ENCODE measurements around the gene FAM167B. TPM values are rescaled to one million over a fixed set of nuclear protein-coding genes. Genes with fewer than 3 reads are reported as not detected.

Gene FAM167B
- polyA plus RNA-seq, 2 of the 4 experiments (the other 2 are of a cell fraction) = 0.53 to 2.0 TPM

GRCh38 chr1:32266921-32267591, 20.0 kb downstream of the FAM167B start:
- WGBS (ENCODE audit: missing lambda C conversion rate) = 41% methylated on average over 7 of the region's 7 CpGs
- no peak for ATAC-seq
- Histone ChIP-seq H3K9me3 (no peaks in the 10 kb centered on the region), H3K4me2 (peak overlapping the region; percentile 28; the same call in 1 of the 3 replicates), H3K27ac (no peak overlapping the region), H3K4me3 (no peak overlapping the region), H3K4me1 (peaks cover 7% of the 10 kb centered on the region; the same call in 2 of the 3 replicates)
- FAIRE-seq = no peak
- no peak for DNase-seq (ENCODE audit: low read depth in 1 of 2, low spot score in 1 of 2)
- ChIA-PET CTCF (no interaction called here), POLR2A (no interaction called here)
- TF ChIP-seq EHMT2 (IDR thresholded peaks at IDR 0.05; ENCODE audit: low read depth) = no peak
- TF ChIP-seq KDM5A (IDR thresholded peaks at IDR 0.05) = no peak
- no peak for TF ChIP-seq RAD21 (conservative IDR thresholded peaks at IDR 0.05 in 1 of 2, IDR thresholded peaks at IDR 0.05 in 1 of 2)

- DNase-seq (ENCODE audit: low read depth in 1 of 2, low spot score in 1 of 2) (no peak), FAIRE-seq (no peak), ATAC-seq (no peak)
- ChIA-PET POLR2A (no interaction called here), CTCF (no interaction called here)
- TF ChIP-seq SREBF2 (IDR thresholded peaks at IDR 0.05) (no peak), JUNB (IDR thresholded peaks at IDR 0.05) (no peak)
- TF ChIP-seq, protein P1, sequence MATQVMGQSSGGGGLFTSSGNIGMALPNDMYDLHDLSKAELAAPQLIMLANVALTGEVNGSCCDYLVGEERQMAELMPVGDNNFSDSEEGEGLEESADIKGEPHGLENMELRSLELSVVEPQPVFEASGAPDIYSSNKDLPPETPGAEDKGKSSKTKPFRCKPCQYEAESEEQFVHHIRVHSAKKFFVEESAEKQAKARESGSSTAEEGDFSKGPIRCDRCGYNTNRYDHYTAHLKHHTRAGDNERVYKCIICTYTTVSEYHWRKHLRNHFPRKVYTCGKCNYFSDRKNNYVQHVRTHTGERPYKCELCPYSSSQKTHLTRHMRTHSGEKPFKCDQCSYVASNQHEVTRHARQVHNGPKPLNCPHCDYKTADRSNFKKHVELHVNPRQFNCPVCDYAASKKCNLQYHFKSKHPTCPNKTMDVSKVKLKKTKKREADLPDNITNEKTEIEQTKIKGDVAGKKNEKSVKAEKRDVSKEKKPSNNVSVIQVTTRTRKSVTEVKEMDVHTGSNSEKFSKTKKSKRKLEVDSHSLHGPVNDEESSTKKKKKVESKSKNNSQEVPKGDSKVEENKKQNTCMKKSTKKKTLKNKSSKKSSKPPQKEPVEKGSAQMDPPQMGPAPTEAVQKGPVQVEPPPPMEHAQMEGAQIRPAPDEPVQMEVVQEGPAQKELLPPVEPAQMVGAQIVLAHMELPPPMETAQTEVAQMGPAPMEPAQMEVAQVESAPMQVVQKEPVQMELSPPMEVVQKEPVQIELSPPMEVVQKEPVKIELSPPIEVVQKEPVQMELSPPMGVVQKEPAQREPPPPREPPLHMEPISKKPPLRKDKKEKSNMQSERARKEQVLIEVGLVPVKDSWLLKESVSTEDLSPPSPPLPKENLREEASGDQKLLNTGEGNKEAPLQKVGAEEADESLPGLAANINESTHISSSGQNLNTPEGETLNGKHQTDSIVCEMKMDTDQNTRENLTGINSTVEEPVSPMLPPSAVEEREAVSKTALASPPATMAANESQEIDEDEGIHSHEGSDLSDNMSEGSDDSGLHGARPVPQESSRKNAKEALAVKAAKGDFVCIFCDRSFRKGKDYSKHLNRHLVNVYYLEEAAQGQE (IDR thresholded peaks at IDR 0.05) = no peak
- Histone ChIP-seq H3K4me3 (no peak overlapping the region), H3K9me3 (no peaks in the 10 kb centered on the region), H3K4me2 (no peak overlapping the region), H3K27ac (no peak overlapping the region), H3K4me1 (peaks cover 12% of the 10 kb centered on the region; the same call in 2 of the 3 replicates)
Observed at GRCh38 chr1:32269744-32270143, 22.7 kb downstream of the FAM167B start.

GRCh38 chr1:32272557-32273390, 25.8 kb downstream of the FAM167B start:
- DNase-seq (ENCODE audit: low read depth in 1 of 2, low spot score in 1 of 2) (no peak), FAIRE-seq (no peak)

More at GRCh38 chr1:32272557-32273390, 25.8 kb downstream of the FAM167B start:
- H3K9me3 ChIP-seq = no peaks in the 10 kb centered on the region
- ChIA-PET CTCF (interaction anchor here (0.9 kb wide), 1 partner anchor 11 kb away, joined by 3 read pairs; no protein-coding TSS in a partner anchor), POLR2A (no interaction called here)
- TF ChIP-seq TFCP2L1 (CRISPR knock-in tag; IDR thresholded peaks at IDR 0.05) (no peak), JUNB (IDR thresholded peaks at IDR 0.05) (no peak), PBX3 (IDR thresholded peaks at IDR 0.05) (no peak), MAFK (IDR thresholded peaks at IDR 0.05; ENCODE audit: partially characterized antibody) (no peak), RNF2 (IDR thresholded peaks at IDR 0.05; ENCODE audit: borderline replicate concordance, low read depth) (no peak), NFE2L2 (conservative IDR thresholded peaks at IDR 0.05; ENCODE audit: low read length) (no peak), KDM5A (IDR thresholded peaks at IDR 0.05) (no peak), BHLHE40 (IDR thresholded peaks at IDR 0.05; ENCODE audit: low read depth, low read length) (no peak), HDAC2 (IDR thresholded peaks at IDR 0.05) (no peak), ZFP36 (IDR thresholded peaks at IDR 0.05; ENCODE audit: borderline replicate concordance, partially characterized antibody) (no peak), JUN (IDR thresholded peaks at IDR 0.05) (no peak), CBX2 (IDR thresholded peaks at IDR 0.05; ENCODE audit: borderline replicate concordance, low read depth) (no peak), EHMT2 (IDR thresholded peaks at IDR 0.05; ENCODE audit: low read depth) (no peak), HOXB5 (CRISPR knock-in tag; IDR thresholded peaks at IDR 0.05) (no peak)
- TF ChIP-seq, protein P2, sequence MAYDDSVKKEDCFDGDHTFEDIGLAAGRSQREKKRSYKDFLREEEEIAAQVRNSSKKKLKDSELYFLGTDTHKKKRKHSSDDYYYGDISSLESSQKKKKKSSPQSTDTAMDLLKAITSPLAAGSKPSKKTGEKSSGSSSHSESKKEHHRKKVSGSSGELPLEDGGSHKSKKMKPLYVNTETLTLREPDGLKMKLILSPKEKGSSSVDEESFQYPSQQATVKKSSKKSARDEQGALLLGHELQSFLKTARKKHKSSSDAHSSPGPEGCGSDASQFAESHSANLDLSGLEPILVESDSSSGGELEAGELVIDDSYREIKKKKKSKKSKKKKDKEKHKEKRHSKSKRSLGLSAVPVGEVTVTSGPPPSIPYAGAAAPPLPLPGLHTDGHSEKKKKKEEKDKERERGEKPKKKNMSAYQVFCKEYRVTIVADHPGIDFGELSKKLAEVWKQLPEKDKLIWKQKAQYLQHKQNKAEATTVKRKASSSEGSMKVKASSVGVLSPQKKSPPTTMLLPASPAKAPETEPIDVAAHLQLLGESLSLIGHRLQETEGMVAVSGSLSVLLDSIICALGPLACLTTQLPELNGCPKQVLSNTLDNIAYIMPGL (CRISPR knock-in tag; IDR thresholded peaks at IDR 0.05; ENCODE audit: borderline replicate concordance) = no peak
- TF ChIP-seq, protein P3, sequence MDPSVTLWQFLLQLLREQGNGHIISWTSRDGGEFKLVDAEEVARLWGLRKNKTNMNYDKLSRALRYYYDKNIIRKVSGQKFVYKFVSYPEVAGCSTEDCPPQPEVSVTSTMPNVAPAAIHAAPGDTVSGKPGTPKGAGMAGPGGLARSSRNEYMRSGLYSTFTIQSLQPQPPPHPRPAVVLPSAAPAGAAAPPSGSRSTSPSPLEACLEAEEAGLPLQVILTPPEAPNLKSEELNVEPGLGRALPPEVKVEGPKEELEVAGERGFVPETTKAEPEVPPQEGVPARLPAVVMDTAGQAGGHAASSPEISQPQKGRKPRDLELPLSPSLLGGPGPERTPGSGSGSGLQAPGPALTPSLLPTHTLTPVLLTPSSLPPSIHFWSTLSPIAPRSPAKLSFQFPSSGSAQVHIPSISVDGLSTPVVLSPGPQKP (IDR thresholded peaks at IDR 0.05; ENCODE audit: low read depth, low read length) = no peak
- TF ChIP-seq, protein P4, sequence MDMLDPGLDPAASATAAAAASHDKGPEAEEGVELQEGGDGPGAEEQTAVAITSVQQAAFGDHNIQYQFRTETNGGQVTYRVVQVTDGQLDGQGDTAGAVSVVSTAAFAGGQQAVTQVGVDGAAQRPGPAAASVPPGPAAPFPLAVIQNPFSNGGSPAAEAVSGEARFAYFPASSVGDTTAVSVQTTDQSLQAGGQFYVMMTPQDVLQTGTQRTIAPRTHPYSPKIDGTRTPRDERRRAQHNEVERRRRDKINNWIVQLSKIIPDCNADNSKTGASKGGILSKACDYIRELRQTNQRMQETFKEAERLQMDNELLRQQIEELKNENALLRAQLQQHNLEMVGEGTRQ (IDR thresholded peaks at IDR 0.05) = no peak
- no peak overlapping the region for H3K4me2 ChIP-seq
- no peak overlapping the region for H3K27ac ChIP-seq
- 0 out of 3 replicates have a peak, but pooled peaks cover 5% of the 10 kb centered on the region for H3K4me1 ChIP-seq
- ATAC-seq = no peak
- no peak overlapping the region for H3K4me3 ChIP-seq
- 59% methylated on average over 6 of the region's 7 CpGs for WGBS (ENCODE audit: missing lambda C conversion rate)
